ENCODE results near the gene PDE4B.

- TF ChIP-seq POLR2AphosphoS5 (IDR thresholded peaks at IDR 0.05), result no peak
- no peak for TF ChIP-seq CTCF (IDR thresholded peaks at IDR 0.05)
Observed at GRCh38 chr1:66048011-66048410, 255.3 kb downstream of the PDE4B start.
